HEK293 (cell line): ENCODE data around the gene NHSL2.

ENCODE experiments used
- CTCF ChIA-PET: fragments of 350-600 bp; formaldehyde crosslinking; extraction: SDS; loops from one replicate; lab custom pipeline; 2021; ENCODE audit warnings: antibody characterized with exemption; lab: Yijun Ruan, JAX
- POLR2A ChIA-PET: fragments of 300-600 bp; formaldehyde crosslinking; extraction: SDS; loops from one replicate; lab custom pipeline; 2020; ENCODE audit warnings: antibody characterized with exemption, inconsistent platforms; lab: Yijun Ruan, JAX
- H3K27ac ChIP-seq: fragments of 200-500 bp; sonication (Bioruptor generic); 2 replicates; pipeline ENCODE4 v1.5.1; 2014; ENCODE audit warnings: low read depth, low read length, control low read depth, inconsistent platforms; ENCODE audit errors: extremely low read depth
- H3K36me3 ChIP-seq, 2 experiments: fragments of 200-500 bp in 1 of 2; sonication (Bioruptor generic) in 1 of 2; 1 replicate in 1 of 2; 2 replicates in 1 of 2; pipeline ENCODE4 v1.5.1; 2014 to 2017; ENCODE audit warnings: inconsistent platforms in 2 of 2, low read length in 2 of 2; ENCODE audit not compliant: control insufficient read depth in 2 of 2, insufficient read depth in 1 of 2
- H3K4me1 ChIP-seq: fragments of 200-500 bp; sonication (Bioruptor generic); 2 replicates; pipeline ENCODE4 v1.5.1; 2014; ENCODE audit warnings: mild to moderate bottlenecking, low read length, inconsistent platforms; ENCODE audit not compliant: control insufficient read depth, insufficient read depth
- H3K4me3 ChIP-seq: 2 replicates; pipeline ENCODE4 v1.5.1; 2011; ENCODE audit warnings: low read depth, mild to moderate bottlenecking, control low read depth, low read length, moderate library complexity
- H3K9me3 ChIP-seq: fragments of 200-500 bp; sonication (Bioruptor generic); 2 replicates; pipeline ENCODE4 v1.5.1; 2014; ENCODE audit warnings: low read depth, low read length, inconsistent platforms; ENCODE audit not compliant: control insufficient read depth, insufficient read depth
- ATF2 ChIP-seq: fragments of 450-650 bp; formaldehyde crosslinking; IDR thresholded peaks from 2 replicates; pipeline ENCODE4 v1.5.1; 2016; ENCODE audit warnings: missing biosample characterization, missing genetic modification characterization, low read depth
- BCL11B ChIP-seq: fragments of 450-650 bp; formaldehyde crosslinking; IDR thresholded peaks from 2 replicates; pipeline ENCODE4 v1.5.1; 2016; ENCODE audit warnings: low read depth, missing biosample characterization, missing genetic modification characterization
- HOXC10 ChIP-seq: sonication (generic); formaldehyde crosslinking; IDR thresholded peaks from 2 replicates; pipeline ENCODE4 v1.8.1; 2023; ENCODE audit warnings: mild to moderate bottlenecking, missing genetic modification reagents
- KLF10 ChIP-seq: fragments of 450-650 bp; IDR thresholded peaks from 2 replicates; pipeline ENCODE4 v1.5.1; 2018; ENCODE audit warnings: missing biosample characterization, mild to moderate bottlenecking, missing genetic modification characterization
- PATZ1 ChIP-seq: fragments of 450-650 bp; formaldehyde crosslinking; IDR thresholded peaks from 2 replicates; pipeline ENCODE4 v1.5.1; 2016; ENCODE audit warnings: missing biosample characterization, missing genetic modification characterization
- PRDM6 ChIP-seq: fragments of 450-650 bp; formaldehyde crosslinking; IDR thresholded peaks from 2 replicates; pipeline ENCODE4 v1.5.1; 2017; ENCODE audit warnings: missing biosample characterization, missing genetic modification characterization
- SP3 ChIP-seq: fragments of 450-650 bp; formaldehyde crosslinking; IDR thresholded peaks from 2 replicates; pipeline ENCODE4 v1.5.1; 2016; ENCODE audit warnings: missing biosample characterization, missing genetic modification characterization
- ZBTB1 ChIP-seq: fragments of 450-650 bp; formaldehyde crosslinking; IDR thresholded peaks from 2 replicates; pipeline ENCODE4 v1.5.1; 2016; ENCODE audit warnings: missing biosample characterization, missing genetic modification characterization
- ZNF501 ChIP-seq: fragments of 450-650 bp; formaldehyde crosslinking; IDR thresholded peaks from 2 replicates; pipeline ENCODE4 v1.5.1; 2016; ENCODE audit warnings: missing biosample characterization, missing genetic modification characterization
- ZNF529 ChIP-seq: fragments of 450-650 bp; formaldehyde crosslinking; IDR thresholded peaks from 2 replicates; pipeline ENCODE4 v1.5.1; 2017; ENCODE audit warnings: missing genetic modification characterization, missing biosample characterization; ENCODE audit not compliant: insufficient replicate concordance
- ZNF530 ChIP-seq: fragments of 450-650 bp; formaldehyde crosslinking; IDR thresholded peaks from 2 replicates; pipeline ENCODE4 v1.5.1; 2016; ENCODE audit warnings: low read depth, missing biosample characterization, missing genetic modification characterization
- ZNF560 ChIP-seq: fragments of 450-650 bp; formaldehyde crosslinking; IDR thresholded peaks from 2 replicates; pipeline ENCODE4 v1.5.1; 2017; ENCODE audit warnings: missing biosample characterization, missing genetic modification characterization, borderline replicate concordance
- ZNF654 ChIP-seq: fragments of 450-650 bp; formaldehyde crosslinking; IDR thresholded peaks from 2 replicates; pipeline ENCODE4 v1.5.1; 2016; ENCODE audit warnings: low read depth, missing biosample characterization, missing genetic modification characterization
- ZNF660 ChIP-seq: fragments of 450-650 bp; IDR thresholded peaks from 2 replicates; pipeline ENCODE4 v1.5.1; 2018; ENCODE audit warnings: missing biosample characterization, mild to moderate bottlenecking, missing genetic modification characterization
- ZNF692 ChIP-seq: fragments of 450-650 bp; formaldehyde crosslinking; IDR thresholded peaks from 2 replicates; pipeline ENCODE4 v1.5.1; 2016; ENCODE audit warnings: missing biosample characterization, missing genetic modification characterization
- ZNF830 ChIP-seq: fragments of 450-650 bp; IDR thresholded peaks from 2 replicates; pipeline ENCODE4 v1.5.0; 2018; ENCODE audit warnings: missing biosample characterization, missing genetic modification characterization, low read depth, mild to moderate bottlenecking, moderate library complexity
- ZSCAN23 ChIP-seq: fragments of 450-650 bp; formaldehyde crosslinking; IDR thresholded peaks from 2 replicates; pipeline ENCODE4 v1.5.1; 2016; ENCODE audit warnings: missing biosample characterization, missing genetic modification characterization
- ZXDB ChIP-seq: fragments of 450-650 bp; formaldehyde crosslinking; IDR thresholded peaks from 2 replicates; pipeline ENCODE4 v1.5.1; 2016; ENCODE audit warnings: missing biosample characterization, missing genetic modification characterization

Gene NHSL2

GRCh38 chrX:71997320-71997719, 86.7 kb downstream of the NHSL2 start:
- no peak overlapping the region for H3K4me3 ChIP-seq

GRCh38 chrX:71998836-71999509, 88.3 kb downstream of the NHSL2 start:
- Histone ChIP-seq H3K36me3 (no peaks in the 10 kb centered on the region), H3K4me3 (no peak overlapping the region), H3K27ac (no peak overlapping the region), H3K9me3 (no peaks in the 10 kb centered on the region), H3K4me1 (no peaks in the 10 kb centered on the region)
- ChIA-PET POLR2A (no interaction called here), CTCF (interaction anchor here (0.6 to 11.5 kb wide), 37 partner anchors 9 to 1423 kb away, joined by 3 to 174 read pairs (median 4); partner anchors contain the start of genes NHSL2 and RTL5)
- TF ChIP-seq ZNF654 (tag by site-specific recombination) (peak; percentile 54), KLF10 (no peak)

More at GRCh38 chrX:71997320-71997719, 86.7 kb downstream of the NHSL2 start:
- ChIA-PET CTCF (interaction anchor here (2.5 to 11.5 kb wide), 7 partner anchors 8 to 128 kb away, joined by 8 to 174 read pairs (median 42); partner anchors contain the start of gene NHSL2), POLR2A (no interaction called here)
- H3K36me3 ChIP-seq: no peaks in the 10 kb centered on the region
- no peaks in the 10 kb centered on the region; the same call in 1 of the 2 replicates for H3K4me1 ChIP-seq
- H3K27ac ChIP-seq: no peak overlapping the region
- H3K9me3 ChIP-seq: no peaks in the 10 kb centered on the region
- no peak for TF ChIP-seq ZNF830 (tag by site-specific recombination)
- TF ChIP-seq ZNF530 (tag by site-specific recombination): no peak
- TF ChIP-seq ZNF660: no peak
- no peak for TF ChIP-seq ZSCAN23 (tag by site-specific recombination)
- TF ChIP-seq ZNF560: no peak
- no peak for TF ChIP-seq ATF2 (tag by site-specific recombination)
- no peak for TF ChIP-seq SP3
- TF ChIP-seq ZBTB1: no peak
- TF ChIP-seq, all 188 proteins: peak for 0

GRCh38 chrX:71999535-71999934, 88.9 kb downstream of the NHSL2 start:
- TF ChIP-seq ZNF529 (peak; percentile 90), ZNF501 (tag by site-specific recombination) (no peak)
- TF ChIP-seq, all 188 proteins: peak for 1
- POLR2A ChIA-PET: no interaction called here
- Histone ChIP-seq H3K9me3 (no peaks in the 10 kb centered on the region), H3K4me3 (no peak overlapping the region), H3K27ac (no peak overlapping the region), H3K4me1 (no peaks in the 10 kb centered on the region), H3K36me3 (no peaks in the 10 kb centered on the region)
- CTCF ChIA-PET: interaction anchor here (0.5 to 11.5 kb wide), 28 partner anchors 8 to 553 kb away, joined by 3 to 174 read pairs (median 4); partner anchors contain the start of genes NHSL2, PIN4 and RTL5

- H3K4me1 ChIP-seq: no peaks in the 10 kb centered on the region
- no peaks in the 10 kb centered on the region for H3K9me3 ChIP-seq
- no peak overlapping the region for H3K4me3 ChIP-seq
- no peak overlapping the region for H3K27ac ChIP-seq
- POLR2A ChIA-PET: no interaction called here
- no peaks in the 10 kb centered on the region for H3K36me3 ChIP-seq
- CTCF ChIA-PET: interaction anchor here (0.5 to 11.5 kb wide), 10 partner anchors 8 to 134 kb away, joined by 3 to 174 read pairs (median 4); partner anchors contain the start of gene NHSL2
- TF ChIP-seq PRDM6 (no peak), PATZ1 (no peak), ZNF530 (tag by site-specific recombination) (no peak), ZNF692 (tag by site-specific recombination) (no peak), ZXDB (tag by site-specific recombination) (no peak), HOXC10 (CRISPR knock-in tag) (no peak), BCL11B (tag by site-specific recombination) (no peak)
Observed at GRCh38 chrX:72001471-72001870, 90.8 kb downstream of the NHSL2 start.
